Gastrocnemius medialis (tissue), 4 donors: ENCODE measurements around the gene LCT.

ENCODE experiments used
- POLR2A ChIP-seq, 2 donors: fragments of 450-650 bp; IDR thresholded peaks; one replicate each; pipeline ENCODE4 v1.6.1; 2017; ENCODE audit warnings: antibody characterized with exemption in 2 of 2, mild to moderate bottlenecking in 2 of 2, moderate library complexity in 2 of 2
- TF ChIP-seq, protein P1 (sequence below), 5 experiments: fragments of 450-650 bp in 3 of 5; fragments of 200-600 bp in 2 of 5; sonication (generic) in 2 of 5; IDR thresholded peaks in 4 of 5; conservative IDR thresholded peaks in 1 of 5; 1 replicate in 4 of 5; 2 replicates in 1 of 5; pipeline ENCODE4 v1.5.1; 2016 to 2019; ENCODE audit warnings: antibody characterized with exemption in 5 of 5, mild to moderate bottlenecking in 3 of 5, moderate library complexity in 3 of 5

DNA sequence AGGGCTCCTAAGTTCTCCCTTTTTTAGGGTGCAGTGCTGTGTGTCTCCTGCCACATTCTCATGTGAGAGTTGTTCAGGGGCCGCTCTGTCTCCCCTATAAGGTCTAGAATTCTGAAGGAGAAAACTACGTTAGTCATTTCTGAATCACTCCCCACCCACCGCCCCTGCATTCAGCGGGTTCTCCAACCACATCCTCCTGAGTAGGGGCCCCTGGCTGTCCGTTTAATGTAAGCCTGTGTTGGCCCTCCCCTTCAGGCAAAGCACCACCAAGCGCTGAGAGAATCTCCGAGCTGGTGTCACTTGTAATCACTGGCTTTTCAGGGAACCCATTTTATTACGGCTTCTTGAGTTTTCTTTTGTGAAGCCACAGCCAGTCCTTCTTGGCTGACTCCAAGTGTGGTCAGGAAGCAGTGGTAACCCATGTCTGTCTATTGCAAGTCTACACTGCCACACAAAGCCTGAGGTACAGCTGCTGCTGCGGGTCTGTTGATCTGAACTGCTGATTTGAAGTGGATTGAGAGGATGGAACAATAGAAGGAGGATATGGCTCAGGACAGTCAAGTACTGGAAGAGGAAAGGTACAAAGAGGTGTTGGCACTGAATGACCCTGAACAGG, 16.9 kb downstream of the LCT start:
- TF ChIP-seq, protein P1, sequence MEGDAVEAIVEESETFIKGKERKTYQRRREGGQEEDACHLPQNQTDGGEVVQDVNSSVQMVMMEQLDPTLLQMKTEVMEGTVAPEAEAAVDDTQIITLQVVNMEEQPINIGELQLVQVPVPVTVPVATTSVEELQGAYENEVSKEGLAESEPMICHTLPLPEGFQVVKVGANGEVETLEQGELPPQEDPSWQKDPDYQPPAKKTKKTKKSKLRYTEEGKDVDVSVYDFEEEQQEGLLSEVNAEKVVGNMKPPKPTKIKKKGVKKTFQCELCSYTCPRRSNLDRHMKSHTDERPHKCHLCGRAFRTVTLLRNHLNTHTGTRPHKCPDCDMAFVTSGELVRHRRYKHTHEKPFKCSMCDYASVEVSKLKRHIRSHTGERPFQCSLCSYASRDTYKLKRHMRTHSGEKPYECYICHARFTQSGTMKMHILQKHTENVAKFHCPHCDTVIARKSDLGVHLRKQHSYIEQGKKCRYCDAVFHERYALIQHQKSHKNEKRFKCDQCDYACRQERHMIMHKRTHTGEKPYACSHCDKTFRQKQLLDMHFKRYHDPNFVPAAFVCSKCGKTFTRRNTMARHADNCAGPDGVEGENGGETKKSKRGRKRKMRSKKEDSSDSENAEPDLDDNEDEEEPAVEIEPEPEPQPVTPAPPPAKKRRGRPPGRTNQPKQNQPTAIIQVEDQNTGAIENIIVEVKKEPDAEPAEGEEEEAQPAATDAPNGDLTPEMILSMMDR (IDR thresholded peaks at IDR 0.05 in 4 of 5, conservative IDR thresholded peaks at IDR 0.05 in 1 of 5), result no peak
- no peak for TF ChIP-seq POLR2A (IDR thresholded peaks at IDR 0.05)
